ENCODE measurements around the gene ARHGAP44.

DNA sequence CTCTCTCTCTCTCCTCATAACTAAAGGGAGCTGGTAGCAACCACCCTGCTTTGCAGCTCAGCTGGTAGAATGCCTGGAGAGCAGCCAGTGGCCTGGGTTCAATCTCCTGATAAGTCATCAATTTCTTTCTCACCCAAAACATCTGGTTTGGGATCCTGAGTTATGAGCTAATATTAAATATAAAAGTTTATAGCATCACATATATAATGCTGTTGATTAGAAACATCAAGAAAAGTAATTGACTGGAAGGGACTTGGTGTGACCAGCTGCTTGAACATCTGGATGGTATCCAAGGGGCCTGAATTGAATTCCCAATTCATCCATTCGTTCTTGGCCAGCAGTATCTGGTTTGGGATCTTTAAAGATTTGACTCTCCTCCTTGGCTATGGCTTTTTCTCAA, 240.8 kb downstream of the ARHGAP44 start:
- TF ChIP-seq POLR2A (IDR thresholded peaks at IDR 0.05), result no peak
- TF ChIP-seq, protein P1, sequence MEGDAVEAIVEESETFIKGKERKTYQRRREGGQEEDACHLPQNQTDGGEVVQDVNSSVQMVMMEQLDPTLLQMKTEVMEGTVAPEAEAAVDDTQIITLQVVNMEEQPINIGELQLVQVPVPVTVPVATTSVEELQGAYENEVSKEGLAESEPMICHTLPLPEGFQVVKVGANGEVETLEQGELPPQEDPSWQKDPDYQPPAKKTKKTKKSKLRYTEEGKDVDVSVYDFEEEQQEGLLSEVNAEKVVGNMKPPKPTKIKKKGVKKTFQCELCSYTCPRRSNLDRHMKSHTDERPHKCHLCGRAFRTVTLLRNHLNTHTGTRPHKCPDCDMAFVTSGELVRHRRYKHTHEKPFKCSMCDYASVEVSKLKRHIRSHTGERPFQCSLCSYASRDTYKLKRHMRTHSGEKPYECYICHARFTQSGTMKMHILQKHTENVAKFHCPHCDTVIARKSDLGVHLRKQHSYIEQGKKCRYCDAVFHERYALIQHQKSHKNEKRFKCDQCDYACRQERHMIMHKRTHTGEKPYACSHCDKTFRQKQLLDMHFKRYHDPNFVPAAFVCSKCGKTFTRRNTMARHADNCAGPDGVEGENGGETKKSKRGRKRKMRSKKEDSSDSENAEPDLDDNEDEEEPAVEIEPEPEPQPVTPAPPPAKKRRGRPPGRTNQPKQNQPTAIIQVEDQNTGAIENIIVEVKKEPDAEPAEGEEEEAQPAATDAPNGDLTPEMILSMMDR (IDR thresholded peaks at IDR 0.05), result no peak

Measured in thyroid gland (tissue), 4 donors.